HEK293 (cell line): ENCODE measurements around the gene KITLG.

ENCODE experiments used
- CTCF ChIA-PET: fragments of 350-600 bp; formaldehyde crosslinking; extraction: SDS; loops from one replicate; lab custom pipeline; 2021; ENCODE audit warnings: antibody characterized with exemption; lab: Yijun Ruan, JAX
- POLR2A ChIA-PET: fragments of 300-600 bp; formaldehyde crosslinking; extraction: SDS; loops from one replicate; lab custom pipeline; 2020; ENCODE audit warnings: antibody characterized with exemption, inconsistent platforms; lab: Yijun Ruan, JAX
- H3K27ac ChIP-seq: fragments of 200-500 bp; sonication (Bioruptor generic); 2 replicates; pipeline ENCODE4 v1.5.1; 2014; ENCODE audit warnings: low read depth, low read length, control low read depth, inconsistent platforms; ENCODE audit errors: extremely low read depth
- H3K36me3 ChIP-seq, 2 experiments: fragments of 200-500 bp in 1 of 2; sonication (Bioruptor generic) in 1 of 2; 1 replicate in 1 of 2; 2 replicates in 1 of 2; pipeline ENCODE4 v1.5.1; 2014 to 2017; ENCODE audit warnings: inconsistent platforms in 2 of 2, low read length in 2 of 2; ENCODE audit not compliant: control insufficient read depth in 2 of 2, insufficient read depth in 1 of 2
- H3K4me1 ChIP-seq: fragments of 200-500 bp; sonication (Bioruptor generic); 2 replicates; pipeline ENCODE4 v1.5.1; 2014; ENCODE audit warnings: mild to moderate bottlenecking, low read length, inconsistent platforms; ENCODE audit not compliant: control insufficient read depth, insufficient read depth
- H3K4me3 ChIP-seq: 2 replicates; pipeline ENCODE4 v1.5.1; 2011; ENCODE audit warnings: low read depth, mild to moderate bottlenecking, control low read depth, low read length, moderate library complexity
- H3K9me3 ChIP-seq: fragments of 200-500 bp; sonication (Bioruptor generic); 2 replicates; pipeline ENCODE4 v1.5.1; 2014; ENCODE audit warnings: low read depth, low read length, inconsistent platforms; ENCODE audit not compliant: control insufficient read depth, insufficient read depth
- MZF1 ChIP-seq: fragments of 450-650 bp; formaldehyde crosslinking; IDR thresholded peaks from 2 replicates; pipeline ENCODE4 v1.5.1; 2017; ENCODE audit warnings: missing biosample characterization, missing genetic modification characterization, borderline replicate concordance
- OSR2 ChIP-seq: fragments of 450-650 bp; formaldehyde crosslinking; IDR thresholded peaks from 2 replicates; pipeline ENCODE4 v1.5.1; 2016; ENCODE audit warnings: missing biosample characterization, missing genetic modification characterization
- PRDM1 ChIP-seq: fragments of 450-650 bp; formaldehyde crosslinking; IDR thresholded peaks from 2 replicates; pipeline ENCODE4; 2016; ENCODE audit warnings: missing biosample characterization, missing genetic modification characterization
- SETDB1 ChIP-seq: IDR thresholded peaks from one replicate; pipeline ENCODE4 v1.6.1; 2017; ENCODE audit warnings: mild to moderate bottlenecking, low read length, moderate library complexity, mixed read lengths; ENCODE audit not compliant: insufficient read length
- TCF7L2 ChIP-seq: IDR thresholded peaks from 2 replicates; pipeline ENCODE4 v1.6.1; 2011; ENCODE audit warnings: low read depth, mild to moderate bottlenecking, inconsistent platforms, low read length, moderate library complexity, borderline replicate concordance
- TRIM28 ChIP-seq: IDR thresholded peaks from 2 replicates; pipeline ENCODE4 v1.6.1; 2011; ENCODE audit warnings: low read length, control low read depth, borderline replicate concordance
- ZBTB21 ChIP-seq: fragments of 450-650 bp; formaldehyde crosslinking; IDR thresholded peaks from 2 replicates; pipeline ENCODE4 v1.5.1; 2017; ENCODE audit warnings: missing biosample characterization, missing genetic modification characterization
- ZIC2 ChIP-seq: fragments of 450-650 bp; formaldehyde crosslinking; IDR thresholded peaks from 2 replicates; pipeline ENCODE4 v1.5.1; 2016; ENCODE audit warnings: missing biosample characterization, missing genetic modification characterization
- ZNF23 ChIP-seq: fragments of 450-650 bp; formaldehyde crosslinking; IDR thresholded peaks from 2 replicates; pipeline ENCODE4 v1.5.1; 2016; ENCODE audit warnings: missing biosample characterization, missing genetic modification characterization, borderline replicate concordance
- ZNF311 ChIP-seq: fragments of 450-650 bp; formaldehyde crosslinking; IDR thresholded peaks from 2 replicates; pipeline ENCODE4 v1.5.1; 2017; ENCODE audit warnings: missing biosample characterization, missing genetic modification characterization, borderline replicate concordance
- ZNF416 ChIP-seq: fragments of 450-650 bp; formaldehyde crosslinking; IDR thresholded peaks from 2 replicates; pipeline ENCODE4 v1.5.1; 2016; ENCODE audit warnings: missing biosample characterization, missing genetic modification characterization
- ZNF423 ChIP-seq: fragments of 450-650 bp; formaldehyde crosslinking; IDR thresholded peaks from 2 replicates; pipeline ENCODE4 v1.5.1; 2016; ENCODE audit warnings: missing biosample characterization, missing genetic modification characterization
- ZNF521 ChIP-seq: fragments of 450-650 bp; formaldehyde crosslinking; IDR thresholded peaks from 2 replicates; pipeline ENCODE4 v1.5.1; 2017; ENCODE audit warnings: missing biosample characterization, mild to moderate bottlenecking, missing genetic modification characterization
- ZNF629 ChIP-seq: fragments of 450-650 bp; formaldehyde crosslinking; IDR thresholded peaks from 2 replicates; pipeline ENCODE4 v1.5.1; 2017; ENCODE audit warnings: missing biosample characterization, missing genetic modification characterization
- ZNF768 ChIP-seq: fragments of 450-650 bp; formaldehyde crosslinking; IDR thresholded peaks from 2 replicates; pipeline ENCODE4 v1.5.1; 2018; ENCODE audit warnings: missing biosample characterization, mild to moderate bottlenecking, missing genetic modification characterization
- ZNF792 ChIP-seq: fragments of 450-650 bp; formaldehyde crosslinking; IDR thresholded peaks from 2 replicates; pipeline ENCODE4 v1.5.1; 2016; ENCODE audit warnings: missing biosample characterization, missing genetic modification characterization
- ZNF837 ChIP-seq: fragments of 450-650 bp; formaldehyde crosslinking; IDR thresholded peaks from 2 replicates; pipeline ENCODE4 v1.5.1; 2016; ENCODE audit warnings: missing biosample characterization, missing genetic modification characterization
- TF ChIP-seq, protein P1 (sequence below): fragments of 450-650 bp; formaldehyde crosslinking; IDR thresholded peaks from 2 replicates; pipeline ENCODE4 v1.5.1; 2016; ENCODE audit warnings: missing biosample characterization, missing genetic modification characterization
- TF ChIP-seq, protein P2 (sequence below): fragments of 450-650 bp; formaldehyde crosslinking; IDR thresholded peaks from 2 replicates; pipeline ENCODE4 v1.5.1; 2016; ENCODE audit warnings: missing biosample characterization, missing genetic modification characterization
- TF ChIP-seq, protein P3 (sequence below): fragments of 450-650 bp; formaldehyde crosslinking; optimal IDR thresholded peaks from 2 replicates; pipeline ENCODE3; 2016; ENCODE audit warnings: missing biosample characterization, mild to moderate bottlenecking, missing genetic modification characterization
- TF ChIP-seq, protein P4 (sequence below): fragments of 450-650 bp; formaldehyde crosslinking; IDR thresholded peaks from 2 replicates; pipeline ENCODE4; 2016; ENCODE audit warnings: missing biosample characterization, missing genetic modification characterization
- TF ChIP-seq, protein P5 (sequence below): fragments of 450-650 bp; formaldehyde crosslinking; IDR thresholded peaks from 2 replicates; pipeline ENCODE4 v1.5.1; 2017; ENCODE audit warnings: missing biosample characterization, missing genetic modification characterization
- TF ChIP-seq, protein P6 (sequence below): fragments of 450-650 bp; formaldehyde crosslinking; IDR thresholded peaks from 2 replicates; pipeline ENCODE4 v1.5.1; 2016; ENCODE audit warnings: missing biosample characterization, missing genetic modification characterization

The KITLG gene

DNA sequence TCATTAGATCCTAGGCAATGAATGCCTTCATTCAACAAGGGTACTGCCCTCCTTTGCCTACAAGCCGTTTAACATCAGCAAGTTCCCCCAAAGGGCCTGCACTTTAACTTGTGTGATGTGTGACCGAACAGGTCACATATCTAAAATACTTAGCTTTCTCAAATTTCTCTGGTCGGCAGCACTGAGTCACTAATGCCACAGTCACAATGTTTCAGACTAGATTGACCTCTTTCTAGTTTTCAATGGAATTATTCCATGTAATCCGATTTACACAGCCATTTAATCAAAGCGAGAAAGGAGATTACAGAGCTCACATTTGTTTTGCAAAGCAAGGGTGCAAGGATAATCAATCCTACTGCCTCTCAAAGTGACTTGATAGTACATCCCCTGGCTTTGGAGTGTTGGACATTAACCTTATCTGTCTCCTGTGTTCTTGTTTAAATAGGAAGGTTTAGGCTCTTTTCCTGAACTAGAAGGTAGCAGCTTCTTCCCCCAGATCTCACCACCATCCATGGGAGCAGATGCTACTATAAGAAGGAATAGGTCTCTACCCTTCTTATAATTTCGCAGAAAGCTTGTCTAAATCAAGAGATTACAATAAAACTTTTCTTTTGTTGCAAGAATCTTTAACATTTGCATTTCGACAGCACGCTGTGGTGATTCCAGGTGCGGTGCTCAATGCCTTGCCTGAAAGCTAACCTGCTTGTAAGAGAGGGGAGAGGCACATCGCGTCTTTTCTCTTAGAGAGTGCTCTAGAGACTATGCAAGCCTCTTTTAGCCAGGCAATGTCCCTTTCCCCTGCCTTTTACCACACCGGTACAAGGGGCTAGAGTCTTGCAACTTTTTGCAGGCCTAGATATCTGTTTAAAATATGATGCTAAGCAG lies 1.8 kb downstream of the KITLG start:
- H3K27ac ChIP-seq: peak overlapping the region; percentile 94; the same call in 1 of the 2 replicates
- TF ChIP-seq ZNF792 (tag by site-specific recombination) (no peak), ZNF521 (no peak), TRIM28 (0 out of 2 replicates have a peak, but pooled peaks have one; percentile 57), ZNF416 (tag by site-specific recombination) (no peak), OSR2 (tag by site-specific recombination) (no peak), ZNF768 (tag by site-specific recombination) (no peak), ZNF837 (tag by site-specific recombination) (no peak), ZBTB21 (no peak), TCF7L2 (no peak), ZIC2 (tag by site-specific recombination) (no peak), MZF1 (tag by site-specific recombination) (peak; percentile 24; the same call in 1 of the 2 replicates), PRDM1 (0 out of 2 replicates have a peak, but pooled peaks have one; percentile 4), ZNF423 (tag by site-specific recombination) (no peak), ZNF23 (tag by site-specific recombination) (no peak), ZNF311 (no peak), SETDB1 (no peak), ZNF629 (tag by site-specific recombination) (peak; percentile 21; the same call in 1 of the 2 replicates)
- TF ChIP-seq, protein P1, sequence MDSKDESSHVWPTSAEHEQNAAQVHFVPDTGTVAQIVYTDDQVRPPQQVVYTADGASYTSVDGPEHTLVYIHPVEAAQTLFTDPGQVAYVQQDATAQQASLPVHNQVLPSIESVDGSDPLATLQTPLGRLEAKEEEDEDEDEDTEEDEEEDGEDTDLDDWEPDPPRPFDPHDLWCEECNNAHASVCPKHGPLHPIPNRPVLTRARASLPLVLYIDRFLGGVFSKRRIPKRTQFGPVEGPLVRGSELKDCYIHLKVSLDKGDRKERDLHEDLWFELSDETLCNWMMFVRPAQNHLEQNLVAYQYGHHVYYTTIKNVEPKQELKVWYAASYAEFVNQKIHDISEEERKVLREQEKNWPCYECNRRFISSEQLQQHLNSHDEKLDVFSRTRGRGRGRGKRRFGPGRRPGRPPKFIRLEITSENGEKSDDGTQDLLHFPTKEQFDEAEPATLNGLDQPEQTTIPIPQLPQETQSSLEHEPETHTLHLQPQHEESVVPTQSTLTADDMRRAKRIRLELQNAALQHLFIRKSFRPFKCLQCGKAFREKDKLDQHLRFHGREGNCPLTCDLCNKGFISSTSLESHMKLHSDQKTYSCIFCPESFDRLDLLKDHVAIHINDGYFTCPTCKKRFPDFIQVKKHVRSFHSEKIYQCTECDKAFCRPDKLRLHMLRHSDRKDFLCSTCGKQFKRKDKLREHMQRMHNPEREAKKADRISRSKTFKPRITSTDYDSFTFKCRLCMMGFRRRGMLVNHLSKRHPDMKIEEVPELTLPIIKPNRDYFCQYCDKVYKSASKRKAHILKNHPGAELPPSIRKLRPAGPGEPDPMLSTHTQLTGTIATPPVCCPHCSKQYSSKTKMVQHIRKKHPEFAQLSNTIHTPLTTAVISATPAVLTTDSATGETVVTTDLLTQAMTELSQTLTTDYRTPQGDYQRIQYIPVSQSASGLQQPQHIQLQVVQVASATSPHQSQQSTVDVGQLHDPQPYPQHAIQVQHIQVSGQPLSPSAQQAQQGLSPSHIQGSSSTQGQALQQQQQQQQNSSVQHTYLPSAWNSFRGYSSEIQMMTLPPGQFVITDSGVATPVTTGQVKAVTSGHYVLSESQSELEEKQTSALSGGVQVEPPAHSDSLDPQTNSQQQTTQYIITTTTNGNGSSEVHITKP (tag by site-specific recombination): no peak
- TF ChIP-seq, protein P2, sequence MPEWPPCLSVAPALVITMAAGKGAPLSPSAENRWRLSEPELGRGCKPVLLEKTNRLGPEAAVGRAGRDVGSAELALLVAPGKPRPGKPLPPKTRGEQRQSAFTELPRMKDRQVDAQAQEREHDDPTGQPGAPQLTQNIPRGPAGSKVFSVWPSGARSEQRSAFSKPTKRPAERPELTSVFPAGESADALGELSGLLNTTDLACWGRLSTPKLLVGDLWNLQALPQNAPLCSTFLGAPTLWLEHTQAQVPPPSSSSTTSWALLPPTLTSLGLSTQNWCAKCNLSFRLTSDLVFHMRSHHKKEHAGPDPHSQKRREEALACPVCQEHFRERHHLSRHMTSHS (tag by site-specific recombination): no peak
- TF ChIP-seq, protein P3, sequence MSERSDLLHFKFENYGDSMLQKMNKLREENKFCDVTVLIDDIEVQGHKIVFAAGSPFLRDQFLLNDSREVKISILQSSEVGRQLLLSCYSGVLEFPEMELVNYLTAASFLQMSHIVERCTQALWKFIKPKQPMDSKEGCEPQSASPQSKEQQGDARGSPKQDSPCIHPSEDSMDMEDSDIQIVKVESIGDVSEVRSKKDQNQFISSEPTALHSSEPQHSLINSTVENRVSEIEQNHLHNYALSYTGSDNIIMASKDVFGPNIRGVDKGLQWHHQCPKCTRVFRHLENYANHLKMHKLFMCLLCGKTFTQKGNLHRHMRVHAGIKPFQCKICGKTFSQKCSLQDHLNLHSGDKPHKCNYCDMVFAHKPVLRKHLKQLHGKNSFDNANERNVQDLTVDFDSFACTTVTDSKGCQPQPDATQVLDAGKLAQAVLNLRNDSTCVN (tag by site-specific recombination): no peak
- TF ChIP-seq, protein P4, sequence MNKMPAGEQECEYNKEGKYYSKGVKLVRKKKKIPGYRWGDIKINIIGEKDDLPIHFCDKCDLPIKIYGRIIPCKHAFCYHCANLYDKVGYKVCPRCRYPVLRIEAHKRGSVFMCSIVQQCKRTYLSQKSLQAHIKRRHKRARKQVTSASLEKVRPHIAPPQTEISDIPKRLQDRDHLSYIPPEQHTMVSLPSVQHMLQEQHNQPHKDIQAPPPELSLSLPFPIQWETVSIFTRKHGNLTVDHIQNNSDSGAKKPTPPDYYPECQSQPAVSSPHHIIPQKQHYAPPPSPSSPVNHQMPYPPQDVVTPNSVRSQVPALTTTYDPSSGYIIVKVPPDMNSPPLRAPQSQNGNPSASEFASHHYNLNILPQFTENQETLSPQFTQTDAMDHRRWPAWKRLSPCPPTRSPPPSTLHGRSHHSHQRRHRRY (tag by site-specific recombination): no peak
- TF ChIP-seq, protein P5, sequence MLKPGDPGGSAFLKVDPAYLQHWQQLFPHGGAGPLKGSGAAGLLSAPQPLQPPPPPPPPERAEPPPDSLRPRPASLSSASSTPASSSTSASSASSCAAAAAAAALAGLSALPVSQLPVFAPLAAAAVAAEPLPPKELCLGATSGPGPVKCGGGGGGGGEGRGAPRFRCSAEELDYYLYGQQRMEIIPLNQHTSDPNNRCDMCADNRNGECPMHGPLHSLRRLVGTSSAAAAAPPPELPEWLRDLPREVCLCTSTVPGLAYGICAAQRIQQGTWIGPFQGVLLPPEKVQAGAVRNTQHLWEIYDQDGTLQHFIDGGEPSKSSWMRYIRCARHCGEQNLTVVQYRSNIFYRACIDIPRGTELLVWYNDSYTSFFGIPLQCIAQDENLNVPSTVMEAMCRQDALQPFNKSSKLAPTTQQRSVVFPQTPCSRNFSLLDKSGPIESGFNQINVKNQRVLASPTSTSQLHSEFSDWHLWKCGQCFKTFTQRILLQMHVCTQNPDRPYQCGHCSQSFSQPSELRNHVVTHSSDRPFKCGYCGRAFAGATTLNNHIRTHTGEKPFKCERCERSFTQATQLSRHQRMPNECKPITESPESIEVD: peak; percentile 94
- TF ChIP-seq, protein P6, sequence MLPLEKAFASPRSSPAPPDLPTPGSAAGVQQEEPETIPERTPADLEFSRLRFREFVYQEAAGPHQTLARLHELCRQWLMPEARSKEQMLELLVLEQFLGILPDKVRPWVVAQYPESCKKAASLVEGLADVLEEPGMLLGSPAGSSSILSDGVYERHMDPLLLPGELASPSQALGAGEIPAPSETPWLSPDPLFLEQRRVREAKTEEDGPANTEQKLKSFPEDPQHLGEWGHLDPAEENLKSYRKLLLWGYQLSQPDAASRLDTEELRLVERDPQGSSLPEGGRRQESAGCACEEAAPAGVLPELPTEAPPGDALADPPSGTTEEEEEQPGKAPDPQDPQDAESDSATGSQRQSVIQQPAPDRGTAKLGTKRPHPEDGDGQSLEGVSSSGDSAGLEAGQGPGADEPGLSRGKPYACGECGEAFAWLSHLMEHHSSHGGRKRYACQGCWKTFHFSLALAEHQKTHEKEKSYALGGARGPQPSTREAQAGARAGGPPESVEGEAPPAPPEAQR (tag by site-specific recombination): no peak
- CTCF ChIA-PET: interaction anchor here (0.6 to 2.0 kb wide), 8 partner anchors 11 to 419 kb away, joined by 3 to 14 read pairs (median 3); no protein-coding TSS in a partner anchor
- H3K4me1 ChIP-seq: peaks cover 30% of the 10 kb centered on the region
- no peaks in the 10 kb centered on the region for H3K36me3 ChIP-seq
- no peaks in the 10 kb centered on the region for H3K9me3 ChIP-seq
- H3K4me3 ChIP-seq: peak overlapping the region; percentile 84
- POLR2A ChIA-PET: interaction anchor here (1.2 kb wide), 2 partner anchors 10 to 13 kb away, joined by 3 to 4 read pairs; no protein-coding TSS in a partner anchor
